Measurements from ENCODE around the gene RMP24.

The RMP24 gene

DNA sequence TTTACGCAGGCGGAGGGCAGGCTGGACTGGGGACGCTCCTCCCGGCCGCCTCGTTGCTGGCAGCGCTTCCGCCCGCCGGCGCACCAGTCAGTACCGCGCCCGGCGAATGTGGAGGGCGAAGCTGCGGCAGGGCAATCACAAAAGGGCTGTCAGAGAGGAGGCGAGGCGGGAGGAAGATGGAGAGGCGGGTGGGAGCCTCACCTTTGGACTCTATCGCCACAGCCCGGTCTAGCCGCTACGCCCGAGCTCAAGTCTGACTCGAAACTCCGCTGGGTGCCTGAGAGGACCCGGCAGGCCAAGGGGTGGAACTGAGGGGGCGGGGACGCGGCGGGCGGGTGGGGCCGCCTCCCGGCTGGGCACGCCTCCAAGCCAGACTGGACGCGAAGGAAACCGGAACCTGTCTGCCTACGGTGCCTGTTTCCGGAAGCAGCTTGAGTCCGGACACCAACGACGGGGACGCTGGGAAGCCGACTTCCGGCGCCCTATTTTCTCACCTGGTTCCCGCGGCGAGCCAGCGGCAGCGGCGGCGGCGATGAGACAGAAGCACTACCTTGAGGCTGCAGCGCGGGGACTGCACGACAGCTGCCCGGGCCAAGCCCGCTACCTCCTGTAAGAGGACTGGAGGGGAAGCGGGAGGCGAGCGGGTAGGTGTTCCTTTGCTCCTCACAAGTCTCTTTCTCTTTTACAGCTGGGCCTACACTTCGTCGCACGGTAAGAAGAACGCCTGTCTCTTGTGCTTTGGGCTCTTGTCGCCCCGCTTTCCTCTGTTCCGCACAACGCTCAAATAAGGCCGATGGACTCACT lies at the start of gene RMP24 (continued):
- TF ChIP-seq, protein P1, sequence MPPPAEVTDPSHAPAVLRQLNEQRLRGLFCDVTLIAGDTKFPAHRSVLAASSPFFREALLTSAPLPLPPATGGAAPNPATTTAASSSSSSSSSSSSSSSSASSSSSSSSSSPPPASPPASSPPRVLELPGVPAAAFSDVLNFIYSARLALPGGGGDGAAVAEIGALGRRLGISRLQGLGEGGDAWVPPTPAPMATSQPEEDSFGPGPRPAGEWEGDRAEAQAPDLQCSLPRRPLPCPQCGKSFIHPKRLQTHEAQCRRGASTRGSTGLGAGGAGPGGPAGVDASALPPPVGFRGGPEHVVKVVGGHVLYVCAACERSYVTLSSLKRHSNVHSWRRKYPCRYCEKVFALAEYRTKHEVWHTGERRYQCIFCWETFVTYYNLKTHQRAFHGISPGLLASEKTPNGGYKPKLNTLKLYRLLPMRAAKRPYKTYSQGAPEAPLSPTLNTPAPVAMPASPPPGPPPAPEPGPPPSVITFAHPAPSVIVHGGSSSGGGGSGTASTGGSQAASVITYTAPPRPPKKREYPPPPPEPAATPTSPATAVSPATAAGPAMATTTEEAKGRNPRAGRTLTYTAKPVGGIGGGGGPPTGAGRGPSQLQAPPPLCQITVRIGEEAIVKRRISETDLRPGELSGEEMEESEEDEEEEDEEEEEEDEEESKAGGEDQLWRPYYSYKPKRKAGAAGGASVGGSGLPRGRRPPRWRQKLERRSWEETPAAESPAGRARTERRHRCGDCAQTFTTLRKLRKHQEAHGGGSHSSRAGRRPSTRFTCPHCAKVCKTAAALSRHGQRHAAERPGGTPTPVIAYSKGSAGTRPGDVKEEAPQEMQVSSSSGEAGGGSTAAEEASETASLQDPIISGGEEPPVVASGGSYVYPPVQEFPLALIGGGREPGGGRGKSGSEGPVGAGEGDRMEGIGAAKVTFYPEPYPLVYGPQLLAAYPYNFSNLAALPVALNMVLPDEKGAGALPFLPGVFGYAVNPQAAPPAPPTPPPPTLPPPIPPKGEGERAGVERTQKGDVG (CRISPR knock-in tag; IDR thresholded peaks at IDR 0.05; ENCODE audit: borderline replicate concordance) = no peak
- TF ChIP-seq BHLHE40 (IDR thresholded peaks at IDR 0.05; ENCODE audit: low read length) (no peak), HNRNPK (IDR thresholded peaks at IDR 0.05; ENCODE audit: low read depth, low read length, poor library complexity, severe bottlenecking) (no peak), ZNF790 (CRISPR knock-in tag; IDR thresholded peaks at IDR 0.05; ENCODE audit: borderline replicate concordance) (peak; percentile 69; the same call in 1 of the 2 replicates), DR1 (CRISPR knock-in tag; IDR thresholded peaks at IDR 0.05) (peak; percentile 67), ZNF333 (CRISPR knock-in tag; IDR thresholded peaks at IDR 0.05; ENCODE audit: borderline replicate concordance) (no peak), TBP (CRISPR knock-in tag; IDR thresholded peaks at IDR 0.05) (0 out of 2 replicates have a peak, but pooled peaks have one; percentile 27), ZNF432 (CRISPR knock-in tag; IDR thresholded peaks at IDR 0.05; ENCODE audit: borderline replicate concordance) (no peak), ZSCAN31 (CRISPR knock-in tag; IDR thresholded peaks at IDR 0.05; ENCODE audit: low read depth) (peak; percentile 74; the same call in 1 of the 2 replicates), ZNF800 (CRISPR knock-in tag; IDR thresholded peaks at IDR 0.05) (peak; percentile 54), ZNF556 (CRISPR knock-in tag; IDR thresholded peaks at IDR 0.05; ENCODE audit: borderline replicate concordance) (peak; percentile 75)
- TF ChIP-seq, protein P2, sequence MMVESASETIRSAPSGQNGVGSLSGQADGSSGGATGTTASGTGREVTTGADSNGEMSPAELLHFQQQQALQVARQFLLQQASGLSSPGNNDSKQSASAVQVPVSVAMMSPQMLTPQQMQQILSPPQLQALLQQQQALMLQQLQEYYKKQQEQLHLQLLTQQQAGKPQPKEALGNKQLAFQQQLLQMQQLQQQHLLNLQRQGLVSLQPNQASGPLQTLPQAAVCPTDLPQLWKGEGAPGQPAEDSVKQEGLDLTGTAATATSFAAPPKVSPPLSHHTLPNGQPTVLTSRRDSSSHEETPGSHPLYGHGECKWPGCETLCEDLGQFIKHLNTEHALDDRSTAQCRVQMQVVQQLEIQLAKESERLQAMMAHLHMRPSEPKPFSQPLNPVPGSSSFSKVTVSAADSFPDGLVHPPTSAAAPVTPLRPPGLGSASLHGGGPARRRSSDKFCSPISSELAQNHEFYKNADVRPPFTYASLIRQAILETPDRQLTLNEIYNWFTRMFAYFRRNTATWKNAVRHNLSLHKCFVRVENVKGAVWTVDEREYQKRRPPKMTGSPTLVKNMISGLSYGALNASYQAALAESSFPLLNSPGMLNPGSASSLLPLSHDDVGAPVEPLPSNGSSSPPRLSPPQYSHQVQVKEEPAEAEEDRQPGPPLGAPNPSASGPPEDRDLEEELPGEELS (CRISPR knock-in tag; IDR thresholded peaks at IDR 0.05) = peak; percentile 65
- TF ChIP-seq, protein P3, sequence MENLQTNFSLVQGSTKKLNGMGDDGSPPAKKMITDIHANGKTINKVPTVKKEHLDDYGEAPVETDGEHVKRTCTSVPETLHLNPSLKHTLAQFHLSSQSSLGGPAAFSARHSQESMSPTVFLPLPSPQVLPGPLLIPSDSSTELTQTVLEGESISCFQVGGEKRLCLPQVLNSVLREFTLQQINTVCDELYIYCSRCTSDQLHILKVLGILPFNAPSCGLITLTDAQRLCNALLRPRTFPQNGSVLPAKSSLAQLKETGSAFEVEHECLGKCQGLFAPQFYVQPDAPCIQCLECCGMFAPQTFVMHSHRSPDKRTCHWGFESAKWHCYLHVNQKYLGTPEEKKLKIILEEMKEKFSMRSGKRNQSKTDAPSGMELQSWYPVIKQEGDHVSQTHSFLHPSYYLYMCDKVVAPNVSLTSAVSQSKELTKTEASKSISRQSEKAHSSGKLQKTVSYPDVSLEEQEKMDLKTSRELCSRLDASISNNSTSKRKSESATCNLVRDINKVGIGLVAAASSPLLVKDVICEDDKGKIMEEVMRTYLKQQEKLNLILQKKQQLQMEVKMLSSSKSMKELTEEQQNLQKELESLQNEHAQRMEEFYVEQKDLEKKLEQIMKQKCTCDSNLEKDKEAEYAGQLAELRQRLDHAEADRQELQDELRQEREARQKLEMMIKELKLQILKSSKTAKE (CRISPR knock-in tag; IDR thresholded peaks at IDR 0.05; ENCODE audit: borderline replicate concordance) = peak; percentile 61; the same call in 1 of the 2 replicates
- TF ChIP-seq, protein P4, sequence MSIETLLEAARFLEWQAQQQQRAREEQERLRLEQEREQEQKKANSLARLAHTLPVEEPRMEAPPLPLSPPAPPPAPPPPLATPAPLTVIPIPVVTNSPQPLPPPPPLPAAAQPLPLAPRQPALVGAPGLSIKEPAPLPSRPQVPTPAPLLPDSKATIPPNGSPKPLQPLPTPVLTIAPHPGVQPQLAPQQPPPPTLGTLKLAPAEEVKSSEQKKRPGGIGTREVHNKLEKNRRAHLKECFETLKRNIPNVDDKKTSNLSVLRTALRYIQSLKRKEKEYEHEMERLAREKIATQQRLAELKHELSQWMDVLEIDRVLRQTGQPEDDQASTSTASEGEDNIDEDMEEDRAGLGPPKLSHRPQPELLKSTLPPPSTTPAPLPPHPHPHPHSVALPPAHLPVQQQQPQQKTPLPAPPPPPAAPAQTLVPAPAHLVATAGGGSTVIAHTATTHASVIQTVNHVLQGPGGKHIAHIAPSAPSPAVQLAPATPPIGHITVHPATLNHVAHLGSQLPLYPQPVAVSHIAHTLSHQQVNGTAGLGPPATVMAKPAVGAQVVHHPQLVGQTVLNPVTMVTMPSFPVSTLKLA (IDR thresholded peaks at IDR 0.05) = no peak
